ENCODE data around the gene PMM2.

PMM2 gene

GRCh38 chr16:8804313-8804712 is 6.7 kb downstream of the PMM2 start:
- H3K27ac ChIP-seq (ENCODE audit: low read depth, low read length, poor library complexity, severe bottlenecking) = no peak overlapping the region
- H3K9ac ChIP-seq (ENCODE audit: low read length) = no peak overlapping the region
- peaks cover 91% of the 10 kb centered on the region for H3K36me3 ChIP-seq (ENCODE audit: insufficient read depth, low read length)
- H3K79me2 ChIP-seq (ENCODE audit: insufficient read depth, low read length) = peaks cover 21% of the 10 kb centered on the region
- H3K9me2 ChIP-seq (ENCODE audit: low read depth, low read length) = no peaks in the 10 kb centered on the region
- no peak overlapping the region for H3K4me2 ChIP-seq (ENCODE audit: low read length)
- no peak overlapping the region for H2AFZ ChIP-seq (ENCODE audit: low read length)
- no peaks in the 10 kb centered on the region for H3K27me3 ChIP-seq (ENCODE audit: insufficient read depth, low read length)
- H4K20me1 ChIP-seq (ENCODE audit: insufficient read depth, low read length) = 0 out of 2 replicates have a peak, but pooled peaks cover 3% of the 10 kb centered on the region
- TF ChIP-seq EZH2 (IDR thresholded peaks at IDR 0.05; ENCODE audit: borderline replicate concordance, low read length) (no peak), CTCF (IDR thresholded peaks at IDR 0.05; ENCODE audit: low read length) (no peak)
- peaks cover 9% of the 10 kb centered on the region for H3K4me1 ChIP-seq (ENCODE audit: insufficient read depth, low read length, severe bottlenecking)
- H3F3A ChIP-seq (ENCODE audit: insufficient read depth, low read length) = no peaks in the 10 kb centered on the region
- no peaks in the 10 kb centered on the region for H3K9me3 ChIP-seq (ENCODE audit: low read length)
- H3K4me3 ChIP-seq (ENCODE audit: low read depth, low read length, poor library complexity, severe bottlenecking) = no peak overlapping the region

DNA sequence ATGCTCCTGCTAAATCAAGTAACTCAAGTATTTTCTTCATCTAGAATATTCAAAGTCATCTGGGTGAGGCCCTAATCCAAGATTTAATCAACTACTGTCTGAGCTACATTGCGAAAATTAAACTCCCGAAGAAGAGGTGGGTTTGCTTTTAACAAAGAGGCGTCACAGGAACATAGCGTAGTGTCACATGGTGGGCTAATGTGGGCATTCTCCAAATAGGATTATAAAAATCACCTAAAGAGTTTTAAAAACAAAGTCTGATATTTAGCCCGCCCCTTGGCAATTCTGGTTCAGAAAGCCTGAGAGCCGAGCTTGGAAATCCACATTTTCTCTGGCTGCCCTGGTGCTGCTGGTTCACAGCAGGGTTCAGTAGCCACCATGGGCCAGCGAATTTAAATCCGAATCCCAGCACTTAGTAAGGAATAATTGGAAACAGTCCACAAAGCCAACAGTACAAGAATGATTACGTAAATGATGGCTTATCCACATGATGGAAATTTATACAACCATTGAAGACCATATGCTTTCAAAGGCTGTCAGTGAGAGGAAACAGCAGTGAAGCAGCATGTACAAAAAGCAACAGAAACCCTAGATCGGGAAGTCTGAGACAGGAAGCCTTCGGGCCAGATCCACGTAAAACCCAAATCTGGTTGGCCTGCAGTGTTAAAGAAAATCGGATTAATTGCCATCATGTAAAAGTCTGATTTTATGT is 8.8 kb downstream of the PMM2 start:
- Histone ChIP-seq H3F3A (ENCODE audit: insufficient read depth, low read length) (no peaks in the 10 kb centered on the region), H3K9ac (ENCODE audit: low read length) (no peak overlapping the region), H3K27me3 (ENCODE audit: insufficient read depth, low read length) (no peaks in the 10 kb centered on the region), H3K79me2 (ENCODE audit: insufficient read depth, low read length) (peaks cover under 1% of the 10 kb centered on the region; the same call in 1 of the 2 replicates), H4K20me1 (ENCODE audit: insufficient read depth, low read length) (0 out of 2 replicates have a peak, but pooled peaks cover 3% of the 10 kb centered on the region), H3K9me3 (ENCODE audit: low read length) (no peaks in the 10 kb centered on the region), H3K4me2 (ENCODE audit: low read length) (no peak overlapping the region), H3K27ac (ENCODE audit: low read depth, low read length, poor library complexity, severe bottlenecking) (no peak overlapping the region), H3K9me2 (ENCODE audit: low read depth, low read length) (no peaks in the 10 kb centered on the region), H3K4me3 (ENCODE audit: low read depth, low read length, poor library complexity, severe bottlenecking) (no peak overlapping the region), H3K36me3 (ENCODE audit: insufficient read depth, low read length) (peaks cover 97% of the 10 kb centered on the region), H2AFZ (ENCODE audit: low read length) (no peak overlapping the region), H3K4me1 (ENCODE audit: insufficient read depth, low read length, severe bottlenecking) (no peaks in the 10 kb centered on the region)
- TF ChIP-seq EZH2 (IDR thresholded peaks at IDR 0.05; ENCODE audit: borderline replicate concordance, low read length) (no peak), CTCF (IDR thresholded peaks at IDR 0.05; ENCODE audit: low read length) (no peak)

GRCh38 chr16:8807189-8807588 is 9.6 kb downstream of the PMM2 start:
- no peak overlapping the region for H3K27ac ChIP-seq (ENCODE audit: low read depth, low read length, poor library complexity, severe bottlenecking)
- no peaks in the 10 kb centered on the region for H3K9me2 ChIP-seq (ENCODE audit: low read depth, low read length)
- H3K4me1 ChIP-seq (ENCODE audit: insufficient read depth, low read length, severe bottlenecking) = no peaks in the 10 kb centered on the region
- H3K4me3 ChIP-seq (ENCODE audit: low read depth, low read length, poor library complexity, severe bottlenecking) = no peak overlapping the region
- H2AFZ ChIP-seq (ENCODE audit: low read length) = no peak overlapping the region
- H3K36me3 ChIP-seq (ENCODE audit: insufficient read depth, low read length) = peaks cover 97% of the 10 kb centered on the region
- no peaks in the 10 kb centered on the region for H3K79me2 ChIP-seq (ENCODE audit: insufficient read depth, low read length)
- H3F3A ChIP-seq (ENCODE audit: insufficient read depth, low read length) = no peaks in the 10 kb centered on the region
- H3K27me3 ChIP-seq (ENCODE audit: insufficient read depth, low read length) = no peaks in the 10 kb centered on the region
- 0 out of 2 replicates have a peak, but pooled peaks cover 3% of the 10 kb centered on the region for H4K20me1 ChIP-seq (ENCODE audit: insufficient read depth, low read length)
- TF ChIP-seq EZH2 (IDR thresholded peaks at IDR 0.05; ENCODE audit: borderline replicate concordance, low read length) (no peak), CTCF (IDR thresholded peaks at IDR 0.05; ENCODE audit: low read length) (no peak)
- no peak overlapping the region for H3K4me2 ChIP-seq (ENCODE audit: low read length)
- H3K9me3 ChIP-seq (ENCODE audit: low read length) = no peaks in the 10 kb centered on the region
- H3K9ac ChIP-seq (ENCODE audit: low read length) = no peak overlapping the region

Data from OCI-LY1 (cell line).